IPS-NIHi11 (cell line): ENCODE data around the gene OR4P4.

Experiments
- DNase-seq: peaks from one replicate; pipeline ENCODE4 v3.0.0; 2012; ENCODE audit warnings: mixed read lengths, low spot score

Gene OR4P4

DNA sequence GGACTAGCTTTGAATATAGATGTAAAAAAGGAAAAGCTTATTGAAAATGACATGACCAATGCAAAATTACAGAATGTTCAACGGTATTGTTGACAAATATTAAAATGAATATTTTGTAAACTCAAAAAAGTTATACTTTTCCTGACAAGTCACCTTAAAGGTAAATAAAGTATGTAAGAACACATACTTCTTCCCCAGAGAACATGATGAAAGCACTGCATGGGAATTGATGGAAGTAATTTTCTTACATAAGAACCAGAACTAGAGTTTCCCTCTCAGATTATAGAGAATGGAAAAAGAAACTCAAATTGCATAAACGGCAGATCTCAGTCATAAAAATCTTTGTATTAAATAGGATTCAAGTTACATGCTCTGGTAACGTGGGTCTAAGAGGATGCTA is at the start of gene OR4P4:
Gene OR4P4, plus strand, starts transcription at position 301 of the 400 bp plus-strand sequence.
- no peak for DNase-seq

DNA sequence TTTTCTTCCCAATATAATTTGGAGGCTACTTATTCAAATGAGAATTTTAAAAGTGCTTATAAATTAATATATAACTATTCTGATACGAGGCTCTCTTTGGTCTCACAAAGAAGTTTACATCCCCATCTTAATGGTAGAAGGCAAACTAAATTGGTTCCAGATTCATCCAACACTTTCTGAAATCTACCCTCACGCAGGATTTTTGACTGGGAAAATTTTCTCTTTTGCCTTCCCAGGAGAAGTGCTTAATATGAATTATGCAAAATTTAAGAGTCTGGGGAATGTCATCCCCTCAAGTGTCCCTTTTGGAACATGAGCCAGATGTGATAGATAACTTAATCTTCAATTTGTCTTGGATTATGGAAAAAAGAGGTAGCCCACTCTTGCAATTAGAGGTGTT is 27.4 kb upstream of the OR4P4 start, which contains the start of gene OR4C11:
Gene OR4C11, minus strand, starts transcription at position 101 of the 400 bp plus-strand sequence. CDS start 3,272 bp downstream, outside the sequence.
- DNase-seq, result no peak

- no peak for DNase-seq
Measured at GRCh38 chr11:55624531-55624930, 10.4 kb upstream of the OR4P4 start.

GRCh38 chr11:55648027-55648426 is 13.1 kb downstream of the OR4P4 start, which contains the start of gene OR4S2:
OR4S2 (plus strand) TSS chr11:55648327; CDS start chr11:55650904, 2,577 bp downstream.
- DNase-seq, result no peak

DNA sequence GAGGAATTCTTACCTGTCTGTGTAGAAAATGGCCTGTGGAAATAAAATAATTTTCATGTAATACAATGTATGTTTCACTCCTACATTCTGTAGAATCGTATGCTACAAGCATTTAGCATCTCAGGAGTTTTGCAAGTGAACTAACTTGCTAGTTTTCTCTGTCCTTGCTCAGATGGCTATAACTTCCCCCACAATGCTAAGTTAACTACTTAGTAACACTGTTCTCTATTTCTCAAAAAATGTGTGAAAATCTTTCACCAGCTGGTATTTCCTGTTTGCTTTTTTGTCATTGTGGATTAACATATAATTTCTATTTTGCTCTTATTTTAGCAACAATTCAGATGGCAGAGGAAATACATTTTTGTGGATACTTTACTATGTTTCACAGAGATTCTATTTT is 17.6 kb downstream of the OR4P4 start:
- DNase-seq, result no peak

GRCh38 chr11:55655096-55655495 is 20.2 kb downstream of the OR4P4 start:
- DNase-seq, result no peak

DNA sequence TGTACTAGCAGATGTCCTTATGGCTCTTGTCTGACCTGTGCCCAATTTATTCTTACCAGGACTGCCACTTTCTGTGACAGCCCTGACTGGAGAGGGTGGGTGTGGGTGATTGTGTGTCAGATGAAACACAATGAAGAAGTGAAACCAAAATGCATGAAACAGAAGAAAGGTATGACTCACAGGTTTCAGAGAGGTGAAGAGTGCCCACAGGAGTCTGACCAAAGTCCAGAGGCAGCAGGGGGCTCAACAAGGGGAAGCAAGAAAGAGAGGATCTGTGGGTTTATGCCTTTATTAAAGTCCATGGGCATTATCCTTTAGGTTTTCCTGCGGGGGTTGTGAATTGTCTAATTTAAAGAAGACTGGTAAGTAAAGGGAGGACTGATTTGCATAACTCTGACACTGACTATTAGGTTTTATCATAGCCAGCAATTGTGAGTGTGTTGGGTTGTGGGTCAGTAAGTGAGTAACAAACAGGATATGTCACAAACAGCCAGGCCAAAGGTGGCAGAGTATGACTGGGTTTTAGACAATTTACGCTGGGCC is 23.2 kb downstream of the OR4P4 start:
- no peak for DNase-seq

DNA sequence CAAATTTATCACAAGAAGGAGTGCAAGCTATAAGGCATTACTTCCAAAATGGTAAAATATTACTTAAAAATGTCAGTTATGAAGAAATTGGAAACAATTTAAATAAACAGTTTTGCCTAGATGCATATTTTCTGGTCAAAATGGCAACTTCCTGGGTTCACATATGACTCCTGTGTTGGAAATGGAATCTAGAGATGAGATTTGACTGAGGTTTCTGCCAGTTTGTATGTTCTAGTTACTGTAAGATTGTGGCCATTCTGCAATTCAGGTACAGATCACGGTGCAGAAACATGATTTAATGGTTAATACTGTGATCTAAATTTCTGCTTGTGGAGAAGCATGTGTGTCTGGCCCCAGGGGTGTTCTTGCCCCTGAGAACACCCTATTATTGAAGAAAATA is 23.7 kb downstream of the OR4P4 start:
- DNase-seq, result no peak

- DNase-seq, result no peak
Measured at GRCh38 chr11:55661901-55662300, 27.0 kb downstream of the OR4P4 start, which contains the start of gene OR4C6. OR4C6 (plus strand) TSS chr11:55662201; CDS start chr11:55665167, 2,966 bp downstream.

GRCh38 chr11:55669376-55669775 is 34.5 kb downstream of the OR4P4 start:
- no peak for DNase-seq

DNA sequence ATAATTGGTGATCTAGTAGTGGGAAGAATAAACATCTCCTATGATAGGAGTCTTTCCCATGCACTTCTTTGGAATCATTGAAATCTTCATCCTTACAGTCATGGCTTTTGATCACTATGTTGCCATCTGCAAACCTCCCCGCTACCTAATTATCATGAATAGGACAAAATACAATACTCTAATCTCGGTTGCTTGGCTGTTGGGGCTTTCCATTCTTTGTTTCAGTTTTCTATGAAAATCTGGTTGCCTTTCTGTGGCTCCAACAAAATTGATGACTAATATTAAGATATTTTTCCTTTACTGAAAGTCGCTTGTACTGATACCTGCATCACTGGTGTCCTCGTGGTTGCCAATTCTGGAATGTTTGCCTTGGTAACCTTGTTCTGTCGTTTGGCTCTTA is 38.9 kb downstream of the OR4P4 start:
- no peak for DNase-seq
